PC-3 (cell line): Measurements from ENCODE around the gene CSAG3.
"Not testable (repeated sequence)": the region's sequence is repeated elsewhere in the genome, so short reads cannot be mapped to it uniquely, and the experiment has no call there.

Experiments used
- EZH2 ChIP-seq: fragments of 300-600 bp; sonication (generic); IDR thresholded peaks from one replicate; pipeline ENCODE4 v1.6.1; 2017; ENCODE audit warnings: antibody characterized with exemption, mild to moderate bottlenecking, low read length; ENCODE audit not compliant: unreplicated experiment
- TF ChIP-seq, protein P1 (sequence below): fragments of 300-600 bp; sonication (generic); conservative IDR thresholded peaks from 2 replicates; pipeline ENCODE4 v1.5.1; 2017; ENCODE audit warnings: antibody characterized with exemption, low read depth, mild to moderate bottlenecking, low read length

DNA sequence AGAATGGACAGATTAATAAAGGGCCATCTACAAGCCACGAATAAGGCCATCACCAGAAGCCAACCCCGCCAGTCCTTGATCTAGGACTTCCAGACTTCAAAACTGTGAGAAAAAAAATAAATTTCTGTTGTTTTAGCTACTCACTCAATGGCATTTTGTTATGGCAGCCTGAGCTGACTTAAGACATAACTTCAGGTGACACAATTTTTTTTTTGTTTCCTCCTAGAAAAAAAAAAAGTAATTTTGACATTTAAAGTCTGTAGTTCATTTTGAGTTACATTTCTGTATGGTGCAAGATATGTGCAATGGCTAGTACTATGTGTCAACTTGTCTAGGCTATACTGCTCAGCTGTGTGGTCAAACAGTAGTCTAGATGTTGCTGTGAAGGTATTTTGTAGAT, at the start of gene CSAG3:
- TF ChIP-seq, protein P1, sequence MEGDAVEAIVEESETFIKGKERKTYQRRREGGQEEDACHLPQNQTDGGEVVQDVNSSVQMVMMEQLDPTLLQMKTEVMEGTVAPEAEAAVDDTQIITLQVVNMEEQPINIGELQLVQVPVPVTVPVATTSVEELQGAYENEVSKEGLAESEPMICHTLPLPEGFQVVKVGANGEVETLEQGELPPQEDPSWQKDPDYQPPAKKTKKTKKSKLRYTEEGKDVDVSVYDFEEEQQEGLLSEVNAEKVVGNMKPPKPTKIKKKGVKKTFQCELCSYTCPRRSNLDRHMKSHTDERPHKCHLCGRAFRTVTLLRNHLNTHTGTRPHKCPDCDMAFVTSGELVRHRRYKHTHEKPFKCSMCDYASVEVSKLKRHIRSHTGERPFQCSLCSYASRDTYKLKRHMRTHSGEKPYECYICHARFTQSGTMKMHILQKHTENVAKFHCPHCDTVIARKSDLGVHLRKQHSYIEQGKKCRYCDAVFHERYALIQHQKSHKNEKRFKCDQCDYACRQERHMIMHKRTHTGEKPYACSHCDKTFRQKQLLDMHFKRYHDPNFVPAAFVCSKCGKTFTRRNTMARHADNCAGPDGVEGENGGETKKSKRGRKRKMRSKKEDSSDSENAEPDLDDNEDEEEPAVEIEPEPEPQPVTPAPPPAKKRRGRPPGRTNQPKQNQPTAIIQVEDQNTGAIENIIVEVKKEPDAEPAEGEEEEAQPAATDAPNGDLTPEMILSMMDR = not testable (repeated sequence)
- not testable (repeated sequence) for TF ChIP-seq EZH2
